ENCODE results near the gene VAT1L. TPM values are rescaled to one million over a fixed set of nuclear protein-coding genes. Genes with fewer than 3 reads are reported as not detected.

The VAT1L gene
- total RNA-seq, 1 experiment from 2014 or later: 33.8 TPM

DNA sequence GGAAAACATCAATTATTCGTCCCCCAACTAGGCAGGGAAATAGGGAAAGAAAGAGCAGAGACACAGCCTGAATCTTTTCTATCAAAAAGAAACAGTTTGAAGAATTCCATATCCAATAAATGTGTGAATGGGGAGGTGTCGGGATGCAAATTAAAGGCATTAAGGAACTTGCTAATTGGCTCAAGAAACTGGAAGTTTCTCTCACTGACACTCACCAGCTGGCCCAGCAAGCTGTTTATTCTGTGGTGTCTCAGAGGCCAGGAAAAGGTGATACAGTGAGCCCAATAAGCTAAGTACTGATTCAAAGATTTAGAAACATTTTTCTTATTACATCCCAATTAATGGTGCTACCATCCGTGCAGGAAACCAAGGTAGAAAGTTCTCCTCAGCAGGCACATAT is 129.6 kb downstream of the VAT1L start:
- Histone ChIP-seq H3K18ac (ENCODE audit: insufficient read length, low read depth, low read length) (no peak overlapping the region), H3K4ac (ENCODE audit: low read depth, low read length) (no peak overlapping the region), H3K9me3 (ENCODE audit: control insufficient read depth, low read depth, low read length) (no peaks in the 10 kb centered on the region), H3K4me1 (ENCODE audit: insufficient read depth, low read length) (peaks cover 6% of the 10 kb centered on the region; the same call in 1 of the 2 replicates), H3K14ac (ENCODE audit: insufficient read depth, low read length) (no peak overlapping the region), H4K5ac (ENCODE audit: insufficient read length, low read depth, low read length) (no peak overlapping the region), H2AFZ (ENCODE audit: low read length) (no peak overlapping the region), H3K23me2 (ENCODE audit: insufficient read length, low read depth, low read length, poor library complexity, severe bottlenecking) (no peaks in the 10 kb centered on the region), H3K79me1 (ENCODE audit: insufficient read depth, low read depth, low read length, poor library complexity, severe bottlenecking) (no peaks in the 10 kb centered on the region), H2BK12ac (ENCODE audit: insufficient read length, low read depth, low read length) (no peak overlapping the region), H3K23ac (ENCODE audit: insufficient read length, low read depth, low read length) (no peak overlapping the region), H2BK20ac (ENCODE audit: low read depth, low read length, poor library complexity, severe bottlenecking) (no peak overlapping the region), H4K91ac (ENCODE audit: insufficient read length, low read depth, low read length) (no peak overlapping the region), H2BK5ac (ENCODE audit: insufficient read length, low read length) (no peak overlapping the region), H3K79me2 (ENCODE audit: insufficient read depth, low read length) (no peaks in the 10 kb centered on the region), H3K4me2 (ENCODE audit: insufficient read depth, insufficient read length, low read length) (no peak overlapping the region), H3K9ac (ENCODE audit: extremely low read depth, insufficient read length, low read length) (no peak overlapping the region), H2AK5ac (ENCODE audit: insufficient read length, low read length) (no peak overlapping the region), H4K20me1 (ENCODE audit: control insufficient read depth, insufficient read depth, insufficient read length) (no peaks in the 10 kb centered on the region), H2BK15ac (ENCODE audit: low read depth, low read length) (no peak overlapping the region), H2BK120ac (ENCODE audit: low read depth, low read length, poor library complexity, severe bottlenecking) (no peak overlapping the region), H3K27ac (ENCODE audit: insufficient read length, low read depth, low read length) (no peak overlapping the region), H3K56ac (ENCODE audit: insufficient read length, low read depth, low read length) (no peak overlapping the region), H3K27me3 (ENCODE audit: insufficient read depth, low read length) (no peaks in the 10 kb centered on the region), H4K8ac (replicated peaks; ENCODE audit: insufficient read length, low read depth, low read length) (no peak overlapping the region), H3T11ph (ENCODE audit: low read length) (no peak overlapping the region)
- Mint-ChIP-seq H3K36me3 (ENCODE audit: insufficient read depth in 1 of 3, low read depth in 3 of 3) (peaks cover 0 to 2% (median 0%) of the 10 kb centered on the region in 3 experiments; a peak in 1 of 7 replicates), H3K4me3 (no peak overlapping the region), H3K4me1 (peaks cover 57 to 59% of the 10 kb centered on the region in 2 experiments), H3K27ac (peak overlapping the region in 2 of 3 experiments; percentile 5 to 28; a peak in 2 of 7 replicates), H3K9me3 (no peaks in the 10 kb centered on the region), H3K27me3 (ENCODE audit: low read depth) (no peaks in the 10 kb centered on the region)
- TF ChIP-seq, protein P1, sequence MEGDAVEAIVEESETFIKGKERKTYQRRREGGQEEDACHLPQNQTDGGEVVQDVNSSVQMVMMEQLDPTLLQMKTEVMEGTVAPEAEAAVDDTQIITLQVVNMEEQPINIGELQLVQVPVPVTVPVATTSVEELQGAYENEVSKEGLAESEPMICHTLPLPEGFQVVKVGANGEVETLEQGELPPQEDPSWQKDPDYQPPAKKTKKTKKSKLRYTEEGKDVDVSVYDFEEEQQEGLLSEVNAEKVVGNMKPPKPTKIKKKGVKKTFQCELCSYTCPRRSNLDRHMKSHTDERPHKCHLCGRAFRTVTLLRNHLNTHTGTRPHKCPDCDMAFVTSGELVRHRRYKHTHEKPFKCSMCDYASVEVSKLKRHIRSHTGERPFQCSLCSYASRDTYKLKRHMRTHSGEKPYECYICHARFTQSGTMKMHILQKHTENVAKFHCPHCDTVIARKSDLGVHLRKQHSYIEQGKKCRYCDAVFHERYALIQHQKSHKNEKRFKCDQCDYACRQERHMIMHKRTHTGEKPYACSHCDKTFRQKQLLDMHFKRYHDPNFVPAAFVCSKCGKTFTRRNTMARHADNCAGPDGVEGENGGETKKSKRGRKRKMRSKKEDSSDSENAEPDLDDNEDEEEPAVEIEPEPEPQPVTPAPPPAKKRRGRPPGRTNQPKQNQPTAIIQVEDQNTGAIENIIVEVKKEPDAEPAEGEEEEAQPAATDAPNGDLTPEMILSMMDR (conservative IDR thresholded peaks at IDR 0.05): no peak
- WGBS (ENCODE audit: extremely low coverage, insufficient read length, low lambda C conversion rate): no CpG with 5 or more reads among the region's 3 CpGs
- no peak for DNase-seq

Data from H9 (cell line).